DND-41 (cell line): ENCODE measurements around the gene EFCAB13.

ENCODE experiments used
- ATAC-seq: fragments of 200-7000 bp; cut with Tn5 transposase; 3 replicates; pipeline ENCODE4 v1.9.1; 2021; ENCODE audit warnings: low read depth; ENCODE audit not compliant: insufficient read depth
- DNase-seq: peaks from one replicate; pipeline ENCODE4 v3.0.0-alpha.2; 2020
- H2AFZ ChIP-seq: 2 replicates; pipeline ENCODE4 v1.6.0; 2012; ENCODE audit warnings: low read depth, low read length
- H3K27ac ChIP-seq: 2 replicates; pipeline ENCODE4 v1.5.1; 2012; ENCODE audit warnings: low read length, inconsistent platforms
- H3K27me3 ChIP-seq: fragments of 200-600 bp; sonication (generic); 2 replicates; pipeline ENCODE4 v1.6.0; 2012; ENCODE audit warnings: low read length, mild to moderate bottlenecking, inconsistent platforms; ENCODE audit not compliant: insufficient read depth, poor library complexity
- H3K36me3 ChIP-seq: 2 replicates; pipeline ENCODE4 v1.5.1; 2012; ENCODE audit warnings: low read length, inconsistent platforms; ENCODE audit not compliant: insufficient read depth
- H3K4me1 ChIP-seq: 2 replicates; pipeline ENCODE4 v1.5.1; 2012; ENCODE audit warnings: mild to moderate bottlenecking, low read length; ENCODE audit not compliant: insufficient read depth
- H3K4me2 ChIP-seq: 2 replicates; pipeline ENCODE4 v1.6.0; 2012; ENCODE audit warnings: mild to moderate bottlenecking, moderate library complexity, low read length, inconsistent platforms; ENCODE audit not compliant: insufficient read depth
- H3K4me3 ChIP-seq, 2 experiments: fragments of 200-600 bp in 1 of 2; shearing (Covaris generic) in 1 of 2; 2 replicates each; pipeline ENCODE4 v1.5.1; 2012 to 2016; ENCODE audit warnings: inconsistent platforms in 2 of 2, low read length in 2 of 2, mild to moderate bottlenecking in 2 of 2, low read depth in 1 of 2, moderate library complexity in 1 of 2
- H3K79me2 ChIP-seq: 2 replicates; pipeline ENCODE4 v1.6.0; 2012; ENCODE audit warnings: low read length, inconsistent platforms; ENCODE audit not compliant: insufficient read depth
- H3K9ac ChIP-seq: 2 replicates; pipeline ENCODE4 v1.6.0; 2012; ENCODE audit warnings: low read depth, mild to moderate bottlenecking, inconsistent platforms, low read length, moderate library complexity
- H3K9me3 ChIP-seq: 2 replicates; pipeline ENCODE4 v1.5.1; 2012; ENCODE audit warnings: low read length, moderate library complexity, mild to moderate bottlenecking, inconsistent platforms; ENCODE audit not compliant: insufficient read depth, severe bottlenecking
- H4K20me1 ChIP-seq: 2 replicates; pipeline ENCODE4 v1.6.0; 2012; ENCODE audit warnings: low read length; ENCODE audit not compliant: insufficient read depth
- EZH2 ChIP-seq: IDR thresholded peaks from 3 replicates; pipeline ENCODE4 v1.6.1; 2012; ENCODE audit warnings: borderline replicate concordance, low read depth, mild to moderate bottlenecking, moderate library complexity, low read length, inconsistent platforms; ENCODE audit not compliant: severe bottlenecking
- TF ChIP-seq, protein P1 (sequence below): IDR thresholded peaks from 2 replicates; pipeline ENCODE4 v1.5.1; 2012; ENCODE audit warnings: borderline replicate concordance, low read length, moderate library complexity, mild to moderate bottlenecking; ENCODE audit not compliant: poor library complexity, severe bottlenecking; ENCODE audit errors: extremely low read depth

EFCAB13 gene

DNA sequence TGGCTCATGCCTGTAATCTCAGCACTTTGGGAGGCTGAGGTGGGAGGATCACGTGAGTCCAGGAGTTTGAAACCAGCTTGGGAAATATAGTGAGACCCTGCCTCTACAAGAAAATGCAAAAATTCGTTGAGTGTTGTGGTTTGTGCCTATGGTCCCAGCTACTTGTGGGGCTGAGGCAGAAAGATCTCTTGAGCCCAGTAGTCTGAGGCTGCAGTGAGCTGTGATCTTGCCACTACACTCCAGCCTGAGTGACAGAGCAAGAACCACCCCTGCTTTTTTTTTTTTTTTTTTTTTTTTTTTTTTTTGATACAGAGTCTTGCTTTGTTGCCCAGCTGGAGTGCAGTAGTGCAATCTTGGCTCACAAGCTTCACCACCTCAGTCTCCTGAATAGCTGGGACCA, 36.1 kb upstream of the EFCAB13 start:
- H3K79me2 ChIP-seq = no peaks in the 10 kb centered on the region
- no peak overlapping the region for H2AFZ ChIP-seq
- no peak for ATAC-seq
- no peaks in the 10 kb centered on the region for H3K27me3 ChIP-seq
- no peaks in the 10 kb centered on the region for H3K36me3 ChIP-seq
- DNase-seq = no peak
- no peaks in the 10 kb centered on the region for H3K4me1 ChIP-seq
- no peak overlapping the region for H3K9ac ChIP-seq
- no peak overlapping the region for H3K4me2 ChIP-seq
- TF ChIP-seq, protein P1, sequence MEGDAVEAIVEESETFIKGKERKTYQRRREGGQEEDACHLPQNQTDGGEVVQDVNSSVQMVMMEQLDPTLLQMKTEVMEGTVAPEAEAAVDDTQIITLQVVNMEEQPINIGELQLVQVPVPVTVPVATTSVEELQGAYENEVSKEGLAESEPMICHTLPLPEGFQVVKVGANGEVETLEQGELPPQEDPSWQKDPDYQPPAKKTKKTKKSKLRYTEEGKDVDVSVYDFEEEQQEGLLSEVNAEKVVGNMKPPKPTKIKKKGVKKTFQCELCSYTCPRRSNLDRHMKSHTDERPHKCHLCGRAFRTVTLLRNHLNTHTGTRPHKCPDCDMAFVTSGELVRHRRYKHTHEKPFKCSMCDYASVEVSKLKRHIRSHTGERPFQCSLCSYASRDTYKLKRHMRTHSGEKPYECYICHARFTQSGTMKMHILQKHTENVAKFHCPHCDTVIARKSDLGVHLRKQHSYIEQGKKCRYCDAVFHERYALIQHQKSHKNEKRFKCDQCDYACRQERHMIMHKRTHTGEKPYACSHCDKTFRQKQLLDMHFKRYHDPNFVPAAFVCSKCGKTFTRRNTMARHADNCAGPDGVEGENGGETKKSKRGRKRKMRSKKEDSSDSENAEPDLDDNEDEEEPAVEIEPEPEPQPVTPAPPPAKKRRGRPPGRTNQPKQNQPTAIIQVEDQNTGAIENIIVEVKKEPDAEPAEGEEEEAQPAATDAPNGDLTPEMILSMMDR = no peak
- no peak for TF ChIP-seq EZH2
- no peak overlapping the region for H3K27ac ChIP-seq
- H3K9me3 ChIP-seq = no peaks in the 10 kb centered on the region
- H4K20me1 ChIP-seq = no peaks in the 10 kb centered on the region
- no peak overlapping the region for H3K4me3 ChIP-seq

DNA sequence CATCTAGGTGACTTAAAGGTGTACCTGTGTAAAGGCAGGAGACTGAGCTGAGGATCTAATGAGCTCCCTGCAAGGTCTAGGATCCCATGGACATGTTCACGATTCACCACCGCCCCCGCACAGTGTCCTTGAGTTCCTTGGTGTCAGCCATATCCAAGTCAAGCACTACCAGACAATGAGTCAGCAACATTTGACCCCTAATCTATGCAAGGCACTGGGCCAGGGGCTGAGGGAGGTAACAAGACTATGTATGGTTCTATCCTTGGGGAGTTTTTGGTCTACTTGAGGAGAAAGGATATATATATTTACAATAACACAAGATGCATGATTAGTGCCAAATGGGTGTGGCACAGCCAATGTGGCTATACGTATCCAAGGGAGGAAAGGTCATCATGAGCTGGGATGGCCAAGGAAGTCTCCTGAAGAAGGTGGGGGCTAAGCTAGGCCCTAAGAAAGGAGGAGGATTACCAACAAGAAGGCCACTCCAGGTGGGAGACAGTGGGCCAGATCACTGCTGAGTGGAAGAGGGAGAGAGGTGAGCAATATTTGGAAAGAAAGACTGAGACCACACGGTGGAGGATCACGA, 35.1 kb upstream of the EFCAB13 start:
- Histone ChIP-seq H2AFZ (no peak overlapping the region), H3K9me3 (no peaks in the 10 kb centered on the region), H3K27ac (no peak overlapping the region), H3K4me3 (no peak overlapping the region), H3K36me3 (no peaks in the 10 kb centered on the region), H4K20me1 (no peaks in the 10 kb centered on the region), H3K27me3 (no peaks in the 10 kb centered on the region), H3K4me2 (no peak overlapping the region), H3K9ac (no peak overlapping the region), H3K79me2 (no peaks in the 10 kb centered on the region), H3K4me1 (no peaks in the 10 kb centered on the region)
- TF ChIP-seq, protein P1 = no peak
- TF ChIP-seq EZH2 = no peak
- ATAC-seq (no peak), DNase-seq (no peak)

DNA sequence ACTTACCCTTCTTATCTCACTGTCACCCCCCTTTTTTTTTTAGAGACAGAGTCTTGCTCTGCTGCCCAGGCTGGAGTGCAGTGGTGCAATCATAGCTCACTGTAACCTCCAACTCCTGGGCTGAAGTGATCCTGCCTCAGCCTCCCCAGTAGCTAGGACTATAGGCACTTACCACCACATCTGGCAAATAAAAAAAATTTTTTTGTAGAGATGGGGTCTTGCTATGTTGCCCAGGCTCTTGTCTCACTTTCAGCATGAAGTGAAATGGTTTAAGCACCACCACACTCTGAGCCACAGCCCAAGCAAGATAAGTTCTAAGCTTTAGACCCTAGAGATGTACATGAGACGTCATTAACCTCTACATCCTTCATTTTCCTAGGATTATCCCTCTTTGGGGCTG, 34.5 kb upstream of the EFCAB13 start:
- Histone ChIP-seq H2AFZ (no peak overlapping the region), H3K36me3 (no peaks in the 10 kb centered on the region), H3K4me1 (no peaks in the 10 kb centered on the region), H3K4me2 (no peak overlapping the region), H3K4me3 (no peak overlapping the region), H3K9me3 (no peaks in the 10 kb centered on the region), H4K20me1 (no peaks in the 10 kb centered on the region), H3K79me2 (no peaks in the 10 kb centered on the region), H3K9ac (no peak overlapping the region), H3K27ac (no peak overlapping the region), H3K27me3 (no peaks in the 10 kb centered on the region)
- TF ChIP-seq EZH2 = no peak
- TF ChIP-seq, protein P1 = no peak
- DNase-seq (no peak), ATAC-seq (no peak)

DNA sequence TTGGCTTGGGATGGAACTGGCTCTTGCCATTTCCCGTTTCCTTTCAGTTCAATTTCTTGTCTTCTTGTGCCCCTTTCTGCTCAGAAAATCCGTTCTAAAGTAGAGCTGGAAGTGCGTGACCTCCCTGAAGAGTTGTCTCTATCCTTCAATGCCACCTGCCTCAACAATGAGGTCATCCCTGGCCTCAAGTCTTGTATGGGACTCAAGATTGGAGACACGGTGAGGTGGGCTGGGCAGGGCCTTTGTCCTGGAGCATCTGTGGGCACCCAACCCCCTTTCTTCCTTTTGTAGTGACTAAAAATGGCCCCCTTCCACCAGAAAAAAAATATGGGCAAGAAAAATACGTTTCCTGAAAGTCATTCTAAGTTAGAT, 32.9 kb upstream of the EFCAB13 start:
- Histone ChIP-seq H3K4me1 (no peaks in the 10 kb centered on the region), H4K20me1 (no peaks in the 10 kb centered on the region), H3K4me2 (no peak overlapping the region), H3K9me3 (no peaks in the 10 kb centered on the region), H3K79me2 (no peaks in the 10 kb centered on the region), H3K9ac (no peak overlapping the region), H3K36me3 (no peaks in the 10 kb centered on the region), H3K27me3 (no peaks in the 10 kb centered on the region), H2AFZ (no peak overlapping the region), H3K4me3 (no peak overlapping the region), H3K27ac (no peak overlapping the region)
- TF ChIP-seq, protein P1 = no peak
- no peak for TF ChIP-seq EZH2
- DNase-seq (no peak), ATAC-seq (no peak)
